Fibroblast of upper back skin (primary cell): Measurements from ENCODE around the gene OR5V1.
"Not testable (repeated sequence)": the region's sequence is repeated elsewhere in the genome, so short reads cannot be mapped to it uniquely, and the experiment has no call there.

Source experiments
- DNase-seq: peaks from one replicate; pipeline ENCODE4 v3.0.0-alpha.2; 2013

The OR5V1 gene

GRCh38 chr6:29368765-29369164 is at the start of gene OR5V1:
TSS of gene OR5V1 (minus strand) at chr6:29368865. CDS start at chr6:29356195, 12,670 bp downstream.
- no peak for DNase-seq

- no peak for DNase-seq
These were observed 45.9 kb upstream of the OR5V1 start, which contains the start of gene OR12D1 for GRCh38 chr6:29414588-29414987. TSS of gene OR12D1 (plus strand) at chr6:29414928.

- DNase-seq, result no peak
These were observed 35.1 kb upstream of the OR5V1 start for GRCh38 chr6:29403801-29404200.

- no peak for DNase-seq
These were observed 30.9 kb upstream of the OR5V1 start for GRCh38 chr6:29399525-29399924.

- DNase-seq, result no peak
These were observed 26.7 kb upstream of the OR5V1 start, which contains the start of gene OR12D2 for GRCh38 chr6:29395331-29395730. TSS of gene OR12D2 (plus strand) at chr6:29395631. CDS start at chr6:29396700, 1,069 bp downstream.

GRCh38 chr6:29388533-29388932 is 19.9 kb upstream of the OR5V1 start:
- DNase-seq, result no peak

GRCh38 chr6:29376003-29376402 is 7.3 kb upstream of the OR5V1 start:
- no peak for DNase-seq

- no peak for DNase-seq
These were observed 6.5 kb upstream of the OR5V1 start, which contains the start of gene OR12D3 for GRCh38 chr6:29375191-29375590. TSS of gene OR12D3 (minus strand) at chr6:29375291. CDS start at chr6:29375287, 4 bp downstream.

- no peak for DNase-seq
These were observed 13.1 kb downstream of the OR5V1 start for GRCh38 chr6:29355603-29356002.

- DNase-seq, result no peak
These were observed 13.7 kb downstream of the OR5V1 start for GRCh38 chr6:29354980-29355379.

GRCh38 chr6:29349348-29349747 is 19.3 kb downstream of the OR5V1 start:
- not testable (repeated sequence) for DNase-seq

- DNase-seq, result no peak
These were observed 23.3 kb downstream of the OR5V1 start for GRCh38 chr6:29345380-29345779.

GRCh38 chr6:29336269-29336668 is 32.4 kb downstream of the OR5V1 start:
- no peak for DNase-seq

GRCh38 chr6:29332676-29333075 is 36.0 kb downstream of the OR5V1 start:
- no peak for DNase-seq

- no peak for DNase-seq
These were observed 42.9 kb downstream of the OR5V1 start for GRCh38 chr6:29325777-29326176.

- DNase-seq, result not testable (repeated sequence)
These were observed 45.3 kb downstream of the OR5V1 start for GRCh38 chr6:29323332-29323731.

- DNase-seq, result no peak
These were observed 48.7 kb downstream of the OR5V1 start for GRCh38 chr6:29319931-29320330.
